Left colon (tissue), 2 donors: ENCODE results near the gene LCORL. TPM values are rescaled to one million over a fixed set of nuclear protein-coding genes. Genes with fewer than 3 reads are reported as not detected.
"Not testable (repeated sequence)": the region's sequence is repeated elsewhere in the genome, so short reads cannot be mapped to it uniquely, and the experiment has no call there.

Experiments
- ATAC-seq: fragments of 200-7000 bp; cut with Tn5 transposase; one replicate; pipeline ENCODE4 v1.9.1; 2020; ENCODE audit warnings: mild to moderate bottlenecking, moderate library complexity
- DNase-seq, 2 donors: peaks; one replicate each; pipeline ENCODE4 v3.0.0-alpha.2; 2020
- intact Hi-C, 2 donors: fragments of 100-400 bp; cut with DNase I in 1 of 2; cut with micrococcal nuclease in 1 of 2; formaldehyde crosslinking; loops; one replicate each; pipeline versions ENCODE4 v1.11.2 to v1.14.0; 2022; cut with DNase I, micrococcal nuclease
- total RNA-seq, 2 donors: library from RNA; stranded (reverse); fragmentation: NEBNext Ultra II Directional; extraction: Animal tissue kit (Norgen Biotek cat#: 25700); gene quantifications; one replicate each; pipeline ENCODE4 v1.2.1, GENCODE V29; 2021
- donor health status: DM: no; HTN: no; CAD: no.
- donor health status: DM: yes; HTN: yes; CAD: no.

Gene LCORL
- total RNA-seq, 2 donors from 2014 or later, result 19.1 to 19.3 TPM

- DNase-seq (no peak), ATAC-seq (no peak)
- intact Hi-C loops, result loop anchor here in 1 of 2 donors (10.0 kb wide), 1 partner anchor 208 kb away; the partner anchor contains the start of genes DCAF16 and NCAPG
Measured at GRCh38 chr4:18022572-18023050, 1.1 kb upstream of the LCORL start.

DNA sequence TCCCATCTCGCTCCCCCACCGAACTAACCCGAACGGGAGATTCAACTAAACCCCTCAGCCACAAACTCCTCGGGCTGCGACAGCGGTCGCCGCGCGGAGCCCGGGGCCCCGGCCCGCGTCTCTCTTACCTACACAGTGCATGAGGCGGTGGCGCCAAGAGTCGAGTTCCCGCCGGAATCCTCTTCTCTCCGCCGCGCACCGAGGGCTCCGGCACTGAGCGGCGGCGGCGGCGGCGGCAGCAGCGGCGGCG, 160 bp downstream of the LCORL start:
- intact Hi-C loops, result loop anchor here in 1 of 2 donors (10.0 kb wide), 1 partner anchor 207 kb away; the partner anchor contains the start of genes DCAF16 and NCAPG
- DNase-seq, result no peak
- peak; percentile 21 for ATAC-seq

DNA sequence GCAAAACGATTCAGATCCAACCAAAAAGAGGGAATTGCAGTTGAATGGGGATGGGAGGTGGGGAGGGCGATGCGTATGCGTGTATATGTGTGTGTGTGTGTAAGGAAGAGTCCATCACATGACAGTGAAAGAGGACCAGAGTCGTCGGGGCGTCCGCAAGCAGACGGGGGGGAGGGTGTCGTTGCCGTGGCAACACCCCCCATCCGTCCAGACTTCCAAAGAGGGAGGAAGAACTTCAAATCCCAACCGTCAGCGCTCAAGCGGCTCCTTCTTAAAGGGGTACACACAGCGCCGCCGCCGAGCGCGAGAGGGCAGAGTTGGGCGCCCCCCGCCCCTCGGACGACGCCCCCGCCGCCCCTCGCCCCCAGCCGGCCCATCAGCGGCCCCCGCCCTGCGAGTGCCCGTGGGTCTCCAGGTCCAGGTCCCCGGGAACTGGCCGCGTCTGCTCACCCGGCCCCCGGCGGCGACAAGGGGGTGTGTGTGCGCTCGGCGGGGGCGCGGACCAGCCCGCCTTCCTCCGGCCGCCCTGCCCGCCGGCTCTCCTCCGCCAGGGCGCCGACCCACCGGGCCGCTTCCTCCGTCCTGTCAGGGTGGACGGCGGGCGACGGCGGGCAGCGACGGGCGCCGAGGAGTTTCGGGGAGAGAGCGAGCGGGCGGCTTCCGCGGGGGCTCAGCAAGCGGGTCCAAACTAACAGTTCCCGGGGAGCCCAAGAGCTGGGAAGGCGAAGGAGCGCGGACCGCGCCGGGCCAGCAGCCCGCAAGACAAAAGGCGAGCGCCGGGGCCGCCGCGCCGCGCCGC, 685 bp downstream of the LCORL start:
- intact Hi-C loops, result loop anchor here in 1 of 2 donors (10.0 kb wide), 1 partner anchor 206 kb away; the partner anchor contains the start of genes DCAF16 and NCAPG
- DNase-seq, result peak; percentile 72 to 84
- ATAC-seq, result peak; percentile 14

DNA sequence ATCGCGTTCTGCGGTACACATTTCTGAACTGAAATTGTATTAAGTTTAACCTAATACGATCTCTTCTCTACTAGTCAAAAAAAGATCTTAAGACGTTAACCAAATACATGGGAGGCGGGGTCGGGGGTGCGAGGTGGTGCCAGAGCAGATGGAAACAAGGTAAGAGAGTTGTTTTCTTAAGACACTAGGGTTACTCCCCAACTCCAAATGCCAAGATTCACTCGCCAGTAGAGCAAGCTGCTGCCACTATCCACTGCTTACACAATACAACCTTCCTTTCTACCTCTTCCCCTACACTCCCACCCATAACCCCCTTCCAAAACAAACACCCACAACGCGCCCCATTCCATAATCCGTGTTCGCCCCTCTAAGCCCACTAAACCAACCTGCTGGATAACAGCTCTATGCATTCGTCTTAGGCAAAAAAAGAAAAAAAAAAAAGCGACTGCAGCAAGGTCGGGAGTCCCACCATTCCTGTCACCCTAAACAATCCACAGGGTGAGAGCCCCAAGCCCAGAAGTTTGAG, 1.3 kb downstream of the LCORL start:
- DNase-seq (peak in 1 of 2 donors; percentile 40), ATAC-seq (no peak)
- intact Hi-C loops, result loop anchor here in 1 of 2 donors (10.0 kb wide), 1 partner anchor 205 kb away; the partner anchor contains the start of genes DCAF16 and NCAPG

- ATAC-seq (peak; percentile 37), DNase-seq (no peak)
- intact Hi-C loops, result no loop called here
Measured at GRCh38 chr4:18014269-18014668, 7.3 kb downstream of the LCORL start.

GRCh38 chr4:18012807-18013462, 8.6 kb downstream of the LCORL start:
- intact Hi-C loops, result no loop called here

DNA sequence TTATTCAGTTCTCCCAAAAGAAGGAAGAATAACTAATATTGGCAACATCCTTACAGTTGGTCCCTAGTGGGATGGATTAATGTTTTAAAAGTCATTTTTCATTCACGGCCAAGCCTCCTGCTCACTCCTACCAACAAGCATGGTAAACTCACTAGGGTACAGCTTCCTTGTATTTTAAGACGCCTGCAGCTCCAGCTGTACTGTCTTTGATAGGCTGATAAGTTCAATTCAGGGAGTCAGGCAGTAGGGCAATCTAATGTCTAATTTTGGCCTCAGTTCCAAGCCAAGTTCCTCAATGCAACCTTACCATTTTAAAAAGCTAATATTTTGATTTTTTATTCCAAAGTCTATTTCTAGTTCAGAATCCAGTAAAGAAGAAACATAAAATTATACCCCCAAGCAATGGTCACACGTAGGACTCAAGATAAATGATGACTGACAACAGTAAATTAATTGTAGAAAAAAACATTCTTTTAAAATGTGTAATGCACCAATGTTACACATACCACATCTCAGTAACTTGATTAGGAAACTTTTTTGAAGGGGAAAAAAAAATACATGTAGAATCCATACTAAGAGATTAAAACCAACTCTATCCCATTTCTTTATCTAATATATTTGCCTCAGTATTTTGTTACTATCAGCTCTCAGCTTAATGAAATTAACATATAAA, 9.3 kb downstream of the LCORL start:
- intact Hi-C loops, result no loop called here
- ATAC-seq (peak; percentile 39), DNase-seq (no peak)

More at GRCh38 chr4:18012807-18013462, 8.6 kb downstream of the LCORL start:
- DNase-seq, result no peak
- ATAC-seq, result peak; percentile 40

DNA sequence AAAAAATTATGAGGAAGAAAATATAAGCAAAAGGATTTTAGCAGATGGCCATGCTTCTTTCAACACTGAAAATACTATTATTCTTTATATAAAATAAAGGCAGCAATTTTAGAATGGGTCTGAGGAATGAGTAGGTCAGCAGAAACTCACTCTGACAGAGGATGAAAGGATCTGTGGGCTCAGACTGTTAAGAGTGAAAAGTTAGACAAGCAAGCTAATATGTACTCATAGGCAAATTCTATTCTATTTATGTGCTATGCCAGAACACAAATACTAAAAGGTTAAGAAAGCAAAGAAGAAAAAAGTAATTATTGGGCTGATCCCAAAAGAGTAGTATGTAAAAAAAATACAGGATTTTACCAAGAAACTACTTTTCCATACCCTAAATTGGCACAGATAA, 13.9 kb downstream of the LCORL start:
- DNase-seq (no peak), ATAC-seq (no peak)
- intact Hi-C loops, result no loop called here

DNA sequence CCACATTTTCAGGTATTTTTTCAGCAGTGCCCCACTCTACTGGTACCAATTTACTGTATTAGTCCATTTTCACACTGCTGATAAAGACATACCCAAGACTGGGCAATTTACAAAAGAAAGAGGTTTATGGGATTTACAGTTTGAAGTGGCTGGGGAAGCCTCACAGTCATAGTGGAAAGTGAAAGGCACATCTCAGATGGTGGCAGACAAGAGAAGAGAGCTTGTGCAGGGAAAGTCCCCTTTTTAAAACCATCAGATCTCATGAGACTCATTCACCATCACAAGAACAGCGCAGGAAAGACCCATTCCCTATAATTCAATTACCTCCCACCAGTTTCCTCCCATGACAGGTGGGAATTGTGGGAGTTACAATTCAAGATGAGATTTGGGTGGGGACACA, 15.1 kb downstream of the LCORL start:
- ATAC-seq, DNase-seq, intact Hi-C loops: not testable (repeated sequence)

DNA sequence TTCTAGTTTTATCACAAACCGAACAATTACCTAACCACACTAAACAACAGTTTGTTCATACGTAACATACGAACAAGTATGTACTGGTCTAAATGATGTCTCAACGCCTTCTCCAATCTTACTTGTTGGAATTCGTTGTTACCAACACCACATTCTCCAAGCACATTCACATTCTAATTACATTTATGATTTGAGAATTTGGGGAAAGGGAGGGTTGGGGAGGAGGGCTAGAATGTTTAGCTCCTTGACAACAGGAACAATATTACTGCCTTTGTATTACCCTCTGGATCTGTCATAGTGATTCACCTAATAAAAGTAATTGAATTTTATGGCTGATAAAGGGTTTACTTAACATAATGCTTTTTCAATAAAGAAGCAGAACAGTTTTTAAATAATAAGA, 24.4 kb downstream of the LCORL start:
- ATAC-seq, result no peak
- DNase-seq, result no peak
- intact Hi-C loops, result no loop called here

DNA sequence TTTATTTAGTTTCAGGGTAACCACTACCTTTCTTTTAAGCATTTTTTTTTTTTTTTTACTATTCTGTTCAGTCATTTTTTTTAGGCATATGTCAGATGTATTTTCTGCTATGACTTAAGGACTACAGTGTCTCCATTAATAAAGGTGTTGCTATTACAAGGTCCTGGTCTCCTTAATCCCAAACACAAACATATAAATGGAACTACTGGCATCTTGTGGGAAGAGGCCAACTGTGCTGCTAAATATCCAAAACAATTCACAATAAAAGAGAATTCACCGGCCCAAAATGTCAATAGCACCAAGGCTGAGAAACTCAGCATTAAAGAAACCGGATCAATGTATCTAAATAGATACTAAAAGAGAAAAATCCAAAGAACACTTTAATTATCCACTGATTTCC, 26.4 kb downstream of the LCORL start:
- intact Hi-C loops, result no loop called here
- ATAC-seq, result no peak
- DNase-seq, result no peak

- intact Hi-C loops, result no loop called here
- ATAC-seq, result no peak
- no peak for DNase-seq
Measured at GRCh38 chr4:17985832-17986231, 35.7 kb downstream of the LCORL start.

DNA sequence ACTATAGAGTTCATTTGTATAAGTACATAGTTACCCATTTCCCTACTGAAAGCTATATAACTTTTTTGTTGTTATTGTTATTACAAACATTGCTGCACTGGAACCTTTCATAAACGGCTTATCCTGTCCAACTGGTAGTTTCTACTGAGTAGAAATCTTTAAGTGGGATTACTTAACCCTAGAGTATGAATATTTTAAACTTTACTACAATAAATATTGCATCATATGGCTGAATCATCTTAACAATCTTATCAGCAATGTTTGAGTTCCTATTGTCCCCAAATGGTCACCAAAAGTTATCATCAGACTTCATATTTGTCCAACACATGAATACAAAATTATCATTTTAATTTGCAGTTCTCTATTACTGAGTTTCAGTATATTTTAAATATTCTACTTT, 40.5 kb downstream of the LCORL start:
- ATAC-seq (no peak), DNase-seq (no peak)
- intact Hi-C loops, result no loop called here

GRCh38 chr4:17968721-17969120, 52.8 kb downstream of the LCORL start:
- intact Hi-C loops, result no loop called here

GRCh38 chr4:17967078-17967477, 54.5 kb downstream of the LCORL start:
- intact Hi-C loops, result no loop called here
- ATAC-seq (no peak), DNase-seq (no peak)

More at GRCh38 chr4:17968721-17969120, 52.8 kb downstream of the LCORL start:
- DNase-seq, result no peak
- ATAC-seq, result no peak

GRCh38 chr4:17966312-17966711, 55.2 kb downstream of the LCORL start:
- DNase-seq, result no peak
- no peak for ATAC-seq
- intact Hi-C loops, result no loop called here

- intact Hi-C loops, result no loop called here
- DNase-seq, result no peak
- no peak for ATAC-seq
Measured at GRCh38 chr4:17964576-17964975, 57.0 kb downstream of the LCORL start.

DNA sequence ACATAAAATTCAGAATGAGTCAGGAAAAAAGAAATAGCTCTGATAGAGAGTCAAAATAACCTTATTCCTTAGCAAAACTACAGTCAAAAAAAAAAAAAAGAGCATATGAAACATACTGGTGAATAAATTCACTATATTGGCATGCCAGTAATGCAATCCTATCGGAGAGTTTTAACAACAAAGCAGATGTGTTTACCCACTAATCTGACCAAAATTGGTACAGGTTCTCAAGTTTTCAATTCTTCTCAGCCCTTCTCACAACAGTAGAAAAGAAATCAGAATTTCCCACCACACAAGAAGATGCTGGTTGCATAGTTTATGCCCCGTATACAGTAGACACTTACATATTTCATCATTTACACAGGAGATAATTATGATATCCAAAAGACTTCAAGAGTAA, 59.4 kb downstream of the LCORL start:
- no peak for ATAC-seq
- no peak for DNase-seq
- intact Hi-C loops, result no loop called here

GRCh38 chr4:17961249-17961648, 60.3 kb downstream of the LCORL start:
- ATAC-seq (no peak), DNase-seq (no peak)
- intact Hi-C loops, result no loop called here
